Stimulated activated CD4-positive, alpha-beta T cell treated with anti-CD3 and anti-CD28 coated beads, Interleukin-2, amount 100 ng/mL, for 24 hours (primary cell): Measurements from ENCODE around the gene LPCAT1.
A peak's percentile ranks its signal among the peaks of the same experiment; 100 is the strongest.

Experiments used
- DNase-seq, 2 donors: peaks; one replicate each; pipeline ENCODE4 v3.0.0-alpha.2; 2020

Gene LPCAT1

DNA sequence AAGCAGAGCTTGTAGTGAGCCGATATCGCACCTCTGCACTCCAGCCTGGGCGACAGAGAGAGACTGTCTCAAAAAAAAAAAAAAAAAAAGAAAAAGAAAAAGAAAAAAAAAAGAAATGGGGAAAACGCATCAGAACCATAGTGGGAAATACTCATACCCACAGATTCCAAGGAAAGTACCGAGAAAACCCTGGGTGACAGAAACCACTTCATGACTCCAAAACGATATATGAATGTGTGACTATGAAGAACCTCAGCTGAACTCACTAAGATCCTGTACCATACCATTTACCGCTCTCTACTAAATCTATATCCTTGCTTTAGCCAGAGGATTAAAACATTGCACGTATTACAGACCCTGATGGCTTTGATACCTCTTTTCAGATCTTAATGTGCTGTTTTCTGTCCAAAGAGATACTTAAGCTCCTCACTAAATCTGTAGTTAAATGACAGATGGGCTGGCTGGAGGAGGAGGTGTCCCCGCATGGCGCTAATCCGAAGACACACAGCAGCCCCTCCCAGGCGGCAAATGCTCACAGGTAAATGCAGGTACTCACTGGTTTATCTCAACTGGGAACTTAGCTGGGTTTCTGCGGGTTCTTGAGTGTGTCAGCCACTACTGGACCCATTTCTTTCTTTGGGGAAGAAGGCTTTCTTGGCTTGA, 2.8 kb downstream of the LPCAT1 start:
- peak in 1 of 2 donors; percentile 11 for DNase-seq

DNA sequence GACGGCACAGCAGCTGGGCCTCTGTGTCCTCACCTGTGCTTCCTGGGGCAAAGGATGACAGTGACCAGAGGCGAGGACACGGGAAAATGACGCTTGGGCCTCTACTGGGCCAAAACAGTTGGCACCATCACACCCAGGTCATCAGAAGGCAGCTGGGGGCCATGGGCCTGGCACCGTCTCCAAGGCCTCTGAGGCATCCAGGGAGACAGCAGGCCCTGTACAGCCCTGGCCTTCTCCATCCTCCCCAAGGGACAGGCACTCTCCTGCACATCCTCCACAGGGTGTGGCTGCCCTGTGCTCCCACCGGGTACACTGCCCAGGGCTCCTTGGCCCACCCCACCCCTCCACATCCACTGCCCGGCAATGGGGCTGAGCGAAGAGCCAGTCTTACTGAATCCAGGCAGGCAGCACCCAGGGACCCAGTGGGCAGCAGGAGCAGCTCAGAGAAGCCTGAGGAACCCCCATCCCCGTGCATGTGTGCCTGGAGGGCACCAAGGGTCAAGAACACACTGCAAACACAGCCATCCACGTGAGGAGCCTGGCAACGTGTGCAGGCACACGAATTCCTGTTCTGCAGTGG, 4.0 kb downstream of the LPCAT1 start:
- DNase-seq = no peak

DNA sequence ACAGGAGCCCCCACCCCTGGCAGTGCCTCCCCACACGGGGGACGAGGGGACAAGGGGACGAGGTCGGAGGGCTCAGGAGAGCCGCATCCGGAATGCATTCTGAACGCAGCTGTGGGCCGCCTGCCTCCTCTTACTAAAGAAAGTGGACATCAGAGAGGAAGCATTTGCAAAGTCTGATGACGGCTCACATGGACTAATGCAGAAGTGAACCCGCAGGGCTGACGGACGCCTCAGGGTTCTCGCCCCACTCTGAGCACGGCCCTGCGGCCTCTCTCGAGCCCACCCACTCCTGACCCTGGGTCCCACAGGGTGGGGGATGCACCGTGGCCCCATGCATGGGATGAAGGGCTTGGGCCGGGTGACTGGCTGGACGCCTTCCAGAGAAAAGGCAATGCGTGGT, 5.9 kb downstream of the LPCAT1 start:
- peak in 1 of 2 donors; percentile 10 for DNase-seq

DNA sequence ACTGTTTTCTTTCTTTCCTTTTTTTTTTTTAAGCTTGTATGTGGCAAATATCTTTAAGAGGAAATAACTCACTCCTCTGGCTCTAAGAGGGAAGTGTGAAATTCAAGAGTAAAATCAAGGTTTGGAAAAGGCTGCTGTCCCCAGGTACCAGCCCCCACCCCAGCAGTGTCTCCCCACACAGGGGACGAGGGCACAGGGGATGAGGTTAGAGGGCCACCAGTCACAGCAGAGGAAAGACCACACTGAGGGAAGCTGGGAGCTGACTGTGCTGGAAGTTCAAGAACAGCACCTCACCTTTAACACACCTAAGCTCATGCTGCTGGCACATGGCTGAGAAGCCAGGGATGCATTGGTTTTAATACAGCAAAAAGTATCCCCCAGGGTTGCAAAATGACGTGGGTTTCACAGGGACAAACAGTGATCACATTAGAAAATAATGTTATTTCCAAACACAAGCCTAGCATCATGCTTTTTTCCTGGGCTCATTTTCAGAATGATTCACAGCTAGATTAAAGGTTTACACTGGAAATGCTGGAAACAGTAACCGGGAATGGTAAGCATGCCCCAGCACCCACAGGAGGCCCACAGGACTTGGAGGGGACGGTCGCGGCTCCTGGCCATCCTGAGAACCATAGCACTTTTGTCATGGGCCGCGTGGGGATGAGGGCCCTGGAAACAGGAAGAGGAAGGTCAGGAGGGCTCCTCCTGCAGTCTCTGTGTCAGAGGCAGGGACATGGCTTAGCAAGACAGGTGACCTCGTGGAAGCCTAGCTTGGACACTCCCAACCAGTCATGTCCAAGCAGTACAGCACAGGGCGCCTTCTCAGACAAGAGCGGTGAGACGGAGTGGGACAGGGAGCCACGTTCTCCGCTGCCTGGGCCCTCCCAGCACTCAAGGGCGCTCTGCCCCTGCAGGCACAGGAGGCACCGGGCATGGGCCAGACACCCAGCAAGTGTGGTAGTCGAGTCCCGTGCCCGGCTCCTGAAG, 6.9 kb downstream of the LPCAT1 start:
- peak in 1 of 2 donors; percentile 11 for DNase-seq

DNA sequence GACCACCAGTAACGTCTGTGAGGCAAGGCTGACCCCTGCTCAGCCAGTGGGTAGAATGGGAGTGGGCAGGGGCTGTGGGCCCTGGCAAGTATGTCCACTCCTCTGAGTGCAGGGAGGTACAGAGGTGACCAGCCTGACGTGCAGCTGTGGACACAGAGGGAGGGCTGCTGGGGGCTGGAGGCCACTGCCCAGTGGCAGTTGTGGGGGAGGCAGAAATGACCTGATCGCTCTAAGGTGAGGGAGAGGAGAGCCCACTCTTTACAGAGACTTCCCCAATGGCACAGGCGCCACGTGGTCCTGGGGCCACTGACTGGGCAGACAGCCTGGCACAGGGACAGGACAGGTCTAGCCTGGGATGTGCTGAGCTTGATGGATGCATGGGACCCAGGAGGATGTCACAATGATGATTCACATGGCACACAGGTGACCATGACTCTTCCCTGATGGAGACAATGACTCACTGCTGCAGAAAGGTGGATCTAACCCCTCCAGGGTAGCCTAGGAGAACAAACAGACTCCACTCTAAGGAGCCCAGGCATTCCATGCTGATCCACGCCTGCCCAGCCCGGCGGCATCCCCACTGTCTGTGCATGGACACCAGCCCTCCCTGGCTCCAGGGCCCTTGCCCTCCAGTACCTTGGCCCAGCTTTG, 7.7 kb downstream of the LPCAT1 start:
- no peak for DNase-seq

DNA sequence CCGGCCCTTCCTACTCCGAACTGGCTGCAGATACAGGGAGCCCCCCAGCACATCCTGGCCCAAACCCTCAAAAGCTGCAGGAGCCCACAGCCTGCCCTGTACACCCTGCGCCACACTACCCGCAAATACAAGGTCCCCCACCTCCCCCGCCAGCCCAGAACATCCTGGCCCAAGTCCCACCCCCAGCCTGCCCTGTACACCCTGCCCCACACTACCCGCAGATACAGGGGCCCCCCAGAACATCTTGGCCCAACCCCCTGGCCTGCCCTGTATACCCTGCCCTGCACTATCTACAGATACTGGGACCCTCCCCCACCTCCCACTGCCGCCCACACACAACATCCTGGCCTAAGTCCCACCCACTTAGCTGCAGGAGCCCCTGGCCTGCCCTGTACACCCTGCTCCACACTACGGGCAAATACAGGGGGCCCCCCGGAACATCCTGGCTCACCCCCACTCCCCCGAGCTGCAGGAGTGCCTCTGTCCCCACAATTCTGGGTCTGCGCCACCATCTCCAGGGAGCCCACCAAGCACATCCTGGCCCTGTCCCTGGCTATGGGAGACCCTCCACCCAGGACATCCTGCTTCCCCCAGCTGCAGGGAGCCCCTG, 8.3 kb downstream of the LPCAT1 start:
- peak in 1 of 2 donors; percentile 13 for DNase-seq

DNA sequence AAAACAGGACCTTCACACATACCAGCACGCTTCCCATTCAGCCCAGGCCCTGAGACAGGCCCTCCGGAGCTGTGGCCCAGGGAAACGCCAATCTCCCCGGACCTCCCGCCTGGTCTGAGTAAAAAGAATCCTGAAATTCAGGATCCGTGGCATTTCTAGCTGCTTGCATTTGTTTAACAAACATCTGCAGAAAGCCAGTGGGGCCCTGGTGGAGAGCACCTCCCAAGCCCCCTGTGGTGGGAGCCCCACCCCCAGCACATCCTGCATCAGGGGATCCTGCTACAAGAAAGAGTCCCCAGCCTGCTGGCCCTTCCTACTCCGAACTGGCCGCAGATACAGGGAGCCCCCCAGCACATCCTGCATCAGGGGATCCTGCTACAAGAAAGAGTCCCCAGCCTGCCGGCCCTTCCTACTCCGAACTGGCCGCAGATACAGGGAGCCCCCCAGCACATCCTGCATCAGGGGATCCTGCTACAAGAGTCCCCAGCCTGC, 8.9 kb downstream of the LPCAT1 start:
- peak in 1 of 2 donors; percentile 10 for DNase-seq

DNA sequence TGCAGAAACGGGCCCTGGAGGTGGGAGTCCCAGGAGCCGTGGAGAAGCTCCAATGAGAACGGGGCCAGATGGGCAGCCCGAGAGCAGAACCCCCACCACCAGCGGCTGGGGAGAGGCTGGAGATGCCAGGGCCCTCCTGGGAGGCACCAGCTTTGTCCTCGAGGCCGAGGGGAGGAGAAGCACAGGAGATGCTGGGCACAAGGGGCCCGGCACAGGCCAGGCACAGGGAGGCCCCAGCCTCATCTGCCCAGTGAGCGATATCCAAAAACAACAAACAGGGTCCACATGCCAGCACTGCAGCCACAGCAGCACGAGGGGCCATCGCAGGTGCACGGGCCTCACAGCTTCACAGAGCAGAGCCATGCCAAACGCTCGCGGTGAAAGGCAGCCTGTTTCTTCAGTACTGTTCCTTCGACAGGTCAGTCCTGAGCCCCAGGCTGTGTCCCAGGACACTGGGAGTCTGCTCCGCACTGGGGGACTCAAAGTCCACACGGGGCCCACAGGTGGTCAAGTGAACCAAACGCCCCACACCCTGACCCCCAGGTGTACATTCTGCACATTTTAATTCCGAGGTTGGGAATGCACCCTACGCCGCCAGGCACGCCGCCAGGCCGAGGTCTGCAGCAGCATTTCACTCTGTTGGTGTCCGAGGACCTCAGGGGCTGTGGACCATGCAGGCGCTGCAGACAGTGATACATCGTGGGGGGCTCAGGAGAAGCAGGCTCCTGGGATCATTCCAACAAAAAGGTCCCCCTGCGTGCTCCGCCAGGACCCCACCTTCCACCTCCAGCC, 9.5 kb downstream of the LPCAT1 start:
- DNase-seq = peak in 1 of 2 donors; percentile 11

DNA sequence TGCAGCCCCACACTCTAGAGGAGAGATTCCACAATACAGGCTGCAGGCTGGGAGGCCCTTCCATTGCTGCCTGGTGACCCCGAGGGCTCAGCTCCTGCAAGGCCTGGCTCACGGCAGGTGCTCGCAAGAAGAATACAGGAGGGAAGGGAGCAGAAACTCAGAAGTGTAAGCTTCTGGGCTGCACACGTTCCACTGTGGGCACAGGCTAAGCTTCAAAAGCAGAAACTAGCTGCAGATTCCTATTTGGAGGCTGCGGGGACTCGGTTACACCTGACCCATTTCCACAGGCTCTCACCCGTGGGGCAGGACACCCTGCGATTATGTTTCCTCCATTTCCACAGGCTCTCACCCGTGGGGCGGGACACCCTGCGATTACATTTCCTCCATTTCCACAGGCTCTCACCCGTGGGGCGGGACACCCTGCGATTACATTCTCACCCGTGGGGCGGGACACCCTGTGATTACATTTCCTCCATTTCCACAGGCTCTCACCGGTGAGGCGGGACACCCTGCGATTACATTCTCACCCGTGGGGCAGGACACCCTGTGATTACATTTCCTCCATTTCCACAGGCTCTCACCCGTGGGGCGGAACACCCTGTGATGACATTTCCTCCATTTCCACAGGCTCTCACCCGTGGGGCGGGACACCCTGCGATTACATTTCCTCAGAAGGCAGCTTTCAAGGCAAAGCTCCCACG, 10.3 kb downstream of the LPCAT1 start:
- no peak for DNase-seq

DNA sequence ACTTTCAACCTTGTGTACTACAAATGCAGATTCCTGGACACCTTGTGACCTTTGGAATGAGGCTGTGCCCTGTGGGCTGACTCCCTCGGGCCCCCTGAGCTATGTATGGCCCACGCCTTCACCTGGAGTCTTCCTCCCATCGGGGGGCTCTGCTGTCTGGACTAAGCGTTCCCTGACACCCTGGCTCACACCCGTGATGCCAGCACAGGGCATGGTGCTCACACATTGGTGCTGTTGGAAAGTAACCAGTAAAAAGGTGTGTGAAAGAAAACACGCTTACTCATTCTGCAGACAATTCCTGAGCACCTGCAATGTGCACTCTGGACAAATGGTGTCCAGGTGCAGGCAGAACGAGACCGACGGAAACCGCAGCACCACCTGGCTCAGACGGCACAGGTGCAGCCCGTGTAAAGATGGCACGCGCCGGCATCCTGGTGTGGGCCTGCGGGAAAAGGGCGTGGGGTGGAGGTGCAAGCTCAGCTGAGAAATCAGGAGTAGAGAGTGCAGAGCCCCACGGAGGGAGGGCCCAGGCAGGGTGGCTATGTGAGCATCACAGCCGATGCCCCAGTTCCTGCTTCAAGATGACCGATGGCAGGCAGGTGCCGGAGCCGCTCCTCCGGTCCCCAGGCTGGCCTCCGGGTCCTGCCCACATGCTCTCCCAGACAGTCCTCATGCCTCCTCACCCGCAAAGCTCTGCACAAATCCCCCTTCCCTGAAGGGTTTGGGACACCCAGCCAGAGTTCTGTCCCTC, 11.0 kb downstream of the LPCAT1 start:
- DNase-seq = peak in 1 of 2 donors; percentile 14

DNA sequence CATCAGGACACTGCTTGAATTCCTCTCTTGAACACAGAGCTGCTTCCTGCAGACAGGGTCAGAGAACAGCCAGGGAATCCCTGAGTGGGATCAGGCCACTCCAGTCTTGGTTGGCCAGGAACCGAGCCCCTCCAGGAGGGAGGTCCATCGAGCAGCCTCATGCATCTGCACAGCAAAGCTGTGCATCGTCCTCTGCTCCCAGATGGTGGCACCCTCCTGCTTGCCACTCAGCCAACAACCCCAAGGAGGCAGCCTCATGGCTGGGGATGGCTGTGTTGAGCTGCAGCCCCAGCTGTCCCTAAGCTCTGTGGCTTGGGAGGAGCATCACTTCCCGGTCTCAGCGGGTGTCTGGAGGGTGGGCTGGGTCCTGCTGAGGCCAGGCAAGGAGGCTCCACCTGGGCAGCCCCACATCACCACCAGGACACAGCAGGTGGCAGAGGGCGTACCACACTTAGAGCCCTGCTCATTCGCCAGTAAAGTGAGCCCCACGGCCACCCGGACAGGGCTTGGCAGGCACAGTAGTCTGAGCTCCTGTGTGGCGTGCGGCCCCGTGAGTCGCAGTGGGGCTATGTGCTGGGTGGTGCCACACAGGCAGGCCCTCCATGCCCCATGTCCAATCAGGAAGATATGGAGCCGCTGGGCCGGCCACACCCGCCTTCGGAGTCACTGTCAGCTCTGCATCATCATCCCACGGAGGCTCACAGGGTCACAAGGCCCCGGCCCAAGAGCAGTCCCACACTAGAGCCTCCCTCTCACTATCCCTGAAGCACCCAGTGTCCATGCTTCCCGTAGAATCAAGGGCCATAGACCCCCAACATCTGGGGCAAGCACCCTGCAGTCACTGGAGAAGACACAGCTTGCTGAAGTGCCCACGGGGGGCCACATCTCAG, 11.9 kb downstream of the LPCAT1 start:
- DNase-seq = peak in 1 of 2 donors; percentile 15

DNA sequence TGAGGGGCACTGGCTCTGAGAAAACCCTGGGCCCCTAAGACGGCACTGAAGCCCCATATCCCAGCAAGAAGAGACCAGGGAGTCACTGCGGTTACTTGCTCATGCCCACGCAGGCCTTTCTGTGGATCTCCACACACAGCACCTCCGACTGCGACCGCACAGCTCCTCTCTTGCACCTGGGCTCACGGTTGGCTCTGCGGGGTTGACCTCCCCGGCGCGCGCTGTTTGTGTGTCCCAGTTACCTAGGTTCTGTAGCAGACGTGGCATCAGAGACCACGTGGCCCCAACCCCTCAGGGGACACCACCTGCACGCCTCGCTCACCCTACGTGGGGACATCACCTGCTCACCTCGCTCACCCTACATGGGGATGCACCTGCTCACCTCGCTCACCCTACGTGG, 12.7 kb downstream of the LPCAT1 start:
- DNase-seq = peak in 1 of 2 donors; percentile 11

DNA sequence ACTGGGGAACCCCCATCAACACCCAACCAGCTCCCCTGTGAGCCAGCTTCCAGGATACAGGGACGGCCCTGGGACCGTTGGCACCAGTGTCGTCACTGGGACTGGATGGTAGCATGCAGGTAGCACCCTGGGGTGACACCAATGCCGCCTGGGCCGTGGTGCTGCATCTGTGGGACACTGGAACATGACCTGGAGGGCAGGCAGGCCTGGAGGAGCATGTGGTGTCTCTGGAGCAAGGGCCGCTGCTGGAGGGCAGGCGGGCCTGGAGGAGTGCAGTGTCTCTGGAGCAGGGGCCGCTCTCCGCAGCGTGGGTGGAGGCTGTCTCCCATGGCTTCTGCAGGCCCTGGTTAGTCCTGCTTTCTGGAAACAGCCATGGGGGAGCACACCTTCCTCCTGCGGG, 13.1 kb downstream of the LPCAT1 start:
- peak in 1 of 2 donors; percentile 13 for DNase-seq

DNA sequence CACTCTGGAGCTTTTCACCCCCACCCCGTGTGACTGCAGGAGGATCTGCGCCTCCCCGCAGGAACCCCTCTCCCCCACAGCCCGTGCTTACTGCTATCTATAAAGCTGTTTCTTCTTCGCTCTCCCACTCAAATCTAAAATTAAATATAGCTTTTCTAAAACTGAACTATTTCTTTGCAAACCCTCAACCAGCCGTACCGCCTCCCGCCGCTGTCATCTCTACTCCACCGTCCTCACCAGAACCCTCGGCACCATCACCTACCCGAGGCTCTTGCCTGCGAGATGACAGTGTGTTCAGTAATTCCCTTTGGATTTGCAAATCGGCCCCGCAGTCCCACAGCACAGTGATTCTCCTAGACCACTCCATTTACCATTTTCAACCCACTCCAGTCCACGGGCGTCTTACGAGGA, 13.6 kb downstream of the LPCAT1 start:
- no peak for DNase-seq

DNA sequence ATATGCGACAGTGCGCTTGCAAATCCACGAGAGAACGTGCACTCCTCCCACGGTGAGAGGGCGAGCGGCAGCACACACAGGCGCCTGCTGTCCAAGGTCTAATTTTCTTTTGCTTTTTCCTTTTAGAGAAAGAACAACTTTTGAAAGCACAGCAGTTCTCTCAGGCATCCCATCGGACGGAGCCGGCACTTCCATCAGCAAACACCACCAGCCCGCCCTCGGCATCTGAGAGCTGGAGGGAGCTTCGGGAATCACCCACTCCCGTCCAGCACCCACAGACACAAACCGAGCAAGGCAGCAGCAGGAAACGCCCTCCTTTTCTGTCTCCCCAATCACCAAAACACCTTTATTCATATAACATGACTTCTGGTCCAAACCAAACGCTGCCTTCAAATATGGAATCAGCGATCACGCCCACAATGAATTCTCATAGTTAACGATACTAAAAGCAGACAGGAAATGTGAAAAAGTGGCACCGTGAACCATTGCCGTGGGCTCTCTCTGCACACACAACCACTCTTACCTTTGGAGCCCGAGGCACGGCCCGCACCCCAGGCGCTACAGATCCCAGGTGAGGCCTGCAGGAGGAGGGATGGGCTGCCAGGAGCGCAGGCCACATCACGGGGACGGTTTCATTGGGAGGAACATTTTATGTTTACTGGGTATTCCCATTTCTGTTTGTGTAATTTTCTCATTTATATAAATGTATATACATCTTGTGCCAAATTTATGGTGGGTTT, 14.2 kb downstream of the LPCAT1 start:
- peak in 1 of 2 donors; percentile 0 for DNase-seq

DNA sequence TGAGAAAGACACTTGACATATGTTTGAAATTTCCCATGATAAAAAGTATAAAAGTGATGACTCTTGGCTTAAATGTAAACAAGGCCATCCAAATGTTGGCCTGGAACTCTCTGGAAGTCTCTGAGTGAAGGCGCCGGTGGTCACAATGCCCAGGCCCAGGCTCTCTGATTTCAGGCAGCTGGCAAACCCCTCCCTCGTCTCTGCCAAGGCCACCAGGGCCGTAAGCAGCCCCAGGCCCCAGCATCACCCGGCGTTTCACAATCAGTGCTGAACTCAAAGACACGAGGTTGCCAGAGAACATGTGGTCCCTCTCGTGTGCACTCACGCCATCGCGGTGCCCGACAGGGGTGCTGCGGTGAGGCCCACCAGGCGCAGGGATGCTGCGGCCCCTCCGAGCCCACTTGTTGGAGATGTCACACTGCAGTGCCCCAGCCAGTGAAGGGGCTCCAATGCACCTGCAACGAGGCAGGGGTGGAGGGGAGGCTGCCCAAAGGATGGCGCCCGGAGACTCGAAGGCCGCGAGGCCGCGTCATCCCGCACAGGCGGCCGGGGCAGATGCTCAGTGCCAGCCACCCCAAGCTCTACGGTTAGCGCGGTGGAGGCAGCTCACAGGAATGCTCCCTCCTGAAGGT, 15.0 kb downstream of the LPCAT1 start:
- no peak for DNase-seq

DNA sequence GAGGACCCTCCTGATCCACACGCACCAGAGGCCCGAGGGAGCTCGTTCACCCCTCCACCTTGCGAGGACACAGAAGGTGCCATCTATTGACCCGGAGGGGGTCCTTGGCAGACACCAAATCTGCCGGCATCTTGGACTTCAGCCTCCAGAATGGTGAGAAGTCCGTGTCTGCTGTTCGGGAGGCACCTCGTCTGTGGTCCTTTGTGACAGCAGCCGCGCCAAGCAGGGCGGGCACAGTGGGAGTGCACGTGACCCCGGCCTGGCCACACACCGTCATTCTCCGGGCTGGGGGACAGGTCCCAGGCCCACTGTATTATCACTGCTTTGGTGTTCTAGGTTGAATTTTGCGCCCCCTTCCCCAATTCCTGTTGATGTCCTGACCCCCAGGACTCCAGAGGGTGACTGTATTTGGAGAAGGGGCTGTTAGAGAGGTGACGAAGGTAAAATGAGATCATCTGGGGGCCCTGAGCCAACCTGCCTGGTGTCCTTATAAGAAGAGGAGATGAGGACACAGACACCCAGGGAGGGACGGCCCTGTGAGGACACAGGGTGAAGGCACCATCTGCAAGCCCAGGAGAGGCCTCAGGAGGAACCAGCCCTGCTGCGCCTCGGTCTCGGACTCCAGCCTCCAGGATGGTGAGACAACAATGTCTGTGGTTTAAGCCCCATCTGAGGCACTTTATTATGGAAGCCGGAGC, 15.7 kb downstream of the LPCAT1 start:
- no peak for DNase-seq
